WTC11 (cell line): Measurements from ENCODE around the gene PF4V1. TPM values are rescaled to one million over a fixed set of nuclear protein-coding genes. Genes with fewer than 3 reads are reported as not detected.

Experiments
- ATAC-seq: fragments of 200-7000 bp; cut with Tn5 transposase; 2 replicates; pipeline ENCODE4 v1.10.0; 2021; ENCODE audit warnings: mild to moderate bottlenecking, moderate library complexity
- CTCF ChIA-PET: fragments of 300-600 bp; sonication (Branson Sonifier 250); formaldehyde crosslinking; loops from one replicate; lab custom pipeline; 2021; ENCODE audit warnings: antibody characterized with exemption; lab: Charles Lee
- POLR2A ChIA-PET: fragments of 350-600 bp; sonication (Branson Sonifier 250); formaldehyde crosslinking; loops from one replicate; lab custom pipeline; 2021; ENCODE audit warnings: antibody characterized with exemption; lab: Charles Lee
- DNase-seq: peaks from one replicate; pipeline ENCODE4 v3.0.0; 2021; ENCODE audit warnings: low spot score
- H3K27ac Mint-ChIP-seq: 2 replicates; pipeline ENCODE4 v1.8.0; 2021; ENCODE audit warnings: mixed read lengths
- H3K27me3 Mint-ChIP-seq: 2 replicates; pipeline ENCODE4 v1.8.0; 2021; ENCODE audit warnings: low read depth, mild to moderate bottlenecking, moderate library complexity, mixed read lengths
- H3K36me3 Mint-ChIP-seq: 2 replicates; pipeline ENCODE4 v1.8.0; 2021; ENCODE audit warnings: mixed read lengths
- H3K4me1 Mint-ChIP-seq: 2 replicates; pipeline ENCODE4 v1.8.0; 2022; ENCODE audit warnings: mixed read lengths
- H3K4me3 Mint-ChIP-seq: 2 replicates; pipeline ENCODE4 v1.8.0; 2021; ENCODE audit warnings: mild to moderate bottlenecking, moderate library complexity, mixed read lengths
- H3K9me3 Mint-ChIP-seq: 2 replicates; pipeline ENCODE4 v1.8.0; 2021; ENCODE audit warnings: mixed read lengths
- CBFB ChIP-seq: sonication (generic); formaldehyde crosslinking; IDR thresholded peaks from 2 replicates; pipeline ENCODE4 v1.8.1; 2022; ENCODE audit warnings: mild to moderate bottlenecking, low read depth, missing genetic modification reagents
- CREB1 ChIP-seq: sonication (generic); formaldehyde crosslinking; IDR thresholded peaks from 2 replicates; pipeline ENCODE4 v1.8.0; 2023; ENCODE audit warnings: mild to moderate bottlenecking, missing genetic modification reagents
- GTF2I ChIP-seq: fragments of 250-450 bp; sonication (Bioruptor Pico); conservative IDR thresholded peaks from 2 replicates; pipeline ENCODE4 v1.4.0; 2021; ENCODE audit warnings: mild to moderate bottlenecking
- JAZF1 ChIP-seq: fragments of 250-450 bp; sonication (Bioruptor Pico); IDR thresholded peaks from 2 replicates; pipeline ENCODE4 v1.9.0; 2021; ENCODE audit warnings: moderate library complexity, mild to moderate bottlenecking, inconsistent platforms
- KAT7 ChIP-seq: sonication (generic); formaldehyde crosslinking; IDR thresholded peaks from 2 replicates; pipeline ENCODE4 v1.8.1; 2023; ENCODE audit warnings: missing genetic modification reagents, mild to moderate bottlenecking, borderline replicate concordance
- MXD4 ChIP-seq: fragments of 250-450 bp; sonication (Bioruptor Pico); IDR thresholded peaks from 2 replicates; pipeline ENCODE4 v1.8.0; 2021; ENCODE audit warnings: mild to moderate bottlenecking, moderate library complexity, borderline replicate concordance
- MYBL2 ChIP-seq: sonication (generic); formaldehyde crosslinking; IDR thresholded peaks from 2 replicates; pipeline ENCODE4 v1.8.1; 2023; ENCODE audit warnings: mild to moderate bottlenecking, moderate library complexity, missing genetic modification reagents
- NR3C1 ChIP-seq: sonication (generic); formaldehyde crosslinking; conservative IDR thresholded peaks from 2 replicates; pipeline ENCODE4 v1.8.1; 2023; ENCODE audit warnings: low read depth, mild to moderate bottlenecking, missing genetic modification reagents
- OVOL2 ChIP-seq: fragments of 250-450 bp; sonication (Bioruptor Pico); IDR thresholded peaks from 2 replicates; pipeline ENCODE4 v1.9.0; 2021; ENCODE audit warnings: mild to moderate bottlenecking, borderline replicate concordance
- SOX15 ChIP-seq: fragments of 250-450 bp; sonication (Bioruptor Pico); IDR thresholded peaks from 2 replicates; pipeline ENCODE4 v1.9.0; 2021; ENCODE audit warnings: mild to moderate bottlenecking
- SP1 ChIP-seq: sonication (generic); formaldehyde crosslinking; conservative IDR thresholded peaks from 2 replicates; pipeline ENCODE4 v1.8.1; 2022; ENCODE audit warnings: missing genetic modification reagents
- TEAD1 ChIP-seq: sonication (generic); formaldehyde crosslinking; IDR thresholded peaks from 2 replicates; pipeline ENCODE4 v1.8.0; 2022; ENCODE audit warnings: mild to moderate bottlenecking, missing genetic modification reagents
- ZNF281 ChIP-seq: sonication (generic); formaldehyde crosslinking; IDR thresholded peaks from 2 replicates; pipeline ENCODE4 v1.8.0; 2023; ENCODE audit warnings: mild to moderate bottlenecking, missing genetic modification reagents
- ZNF396 ChIP-seq: fragments of 250-450 bp; sonication (Bioruptor Pico); IDR thresholded peaks from 2 replicates; pipeline ENCODE4 v1.8.0; 2021; ENCODE audit warnings: mild to moderate bottlenecking, moderate library complexity, borderline replicate concordance
- ZNF423 ChIP-seq: fragments of 250-450 bp; sonication (Bioruptor Pico); IDR thresholded peaks from 2 replicates; pipeline ENCODE4 v2.1.2; 2022; ENCODE audit warnings: mild to moderate bottlenecking, moderate library complexity
- total RNA-seq: library from RNA; stranded (reverse); gene quantifications from 3 replicates; pipeline ENCODE4 v1.2.3, GENCODE V29; 2021
- TF ChIP-seq, protein P1 (sequence below): sonication (generic); formaldehyde crosslinking; IDR thresholded peaks from 2 replicates; pipeline ENCODE4 v1.8.0; 2022; ENCODE audit warnings: missing genetic modification reagents
- TF ChIP-seq, protein P2 (sequence below): sonication (generic); formaldehyde crosslinking; IDR thresholded peaks from 2 replicates; pipeline ENCODE4 v1.8.1; 2022; ENCODE audit warnings: mild to moderate bottlenecking, moderate library complexity, missing genetic modification reagents
- TF ChIP-seq, protein P3 (sequence below): fragments of 200-600 bp; IDR thresholded peaks from 2 replicates; pipeline ENCODE4 v1.8.0; 2022; ENCODE audit warnings: antibody characterized with exemption

The PF4V1 gene
- total RNA-seq, 1 experiment from 2014 or later: not detected

- Mint-ChIP-seq H3K36me3 (no peaks in the 10 kb centered on the region), H3K27me3 (no peaks in the 10 kb centered on the region), H3K4me1 (peaks cover 14% of the 10 kb centered on the region), H3K9me3 (no peaks in the 10 kb centered on the region; the same call in 1 of the 2 replicates), H3K4me3 (no peak overlapping the region), H3K27ac (no peak overlapping the region)
- ChIA-PET POLR2A (interaction anchor here (0.5 kb wide), 1 partner anchor 46 kb away, joined by 4 read pairs; no protein-coding TSS in a partner anchor), CTCF (interaction anchor here (0.7 kb wide), 1 partner anchor 38 kb away, joined by 4 read pairs; no protein-coding TSS in a partner anchor)
- DNase-seq: no peak
- ATAC-seq: no peak
- TF ChIP-seq TEAD1 (CRISPR knock-in tag): no peak
- TF ChIP-seq KAT7 (CRISPR knock-in tag): no peak
- TF ChIP-seq NR3C1 (CRISPR knock-in tag): no peak
- no peak for TF ChIP-seq MXD4 (CRISPR knock-in tag)
- no peak for TF ChIP-seq JAZF1 (CRISPR knock-in tag)
- no peak for TF ChIP-seq ZNF281
- TF ChIP-seq CREB1 (CRISPR knock-in tag): no peak
- no peak for TF ChIP-seq OVOL2
- TF ChIP-seq, protein P1, sequence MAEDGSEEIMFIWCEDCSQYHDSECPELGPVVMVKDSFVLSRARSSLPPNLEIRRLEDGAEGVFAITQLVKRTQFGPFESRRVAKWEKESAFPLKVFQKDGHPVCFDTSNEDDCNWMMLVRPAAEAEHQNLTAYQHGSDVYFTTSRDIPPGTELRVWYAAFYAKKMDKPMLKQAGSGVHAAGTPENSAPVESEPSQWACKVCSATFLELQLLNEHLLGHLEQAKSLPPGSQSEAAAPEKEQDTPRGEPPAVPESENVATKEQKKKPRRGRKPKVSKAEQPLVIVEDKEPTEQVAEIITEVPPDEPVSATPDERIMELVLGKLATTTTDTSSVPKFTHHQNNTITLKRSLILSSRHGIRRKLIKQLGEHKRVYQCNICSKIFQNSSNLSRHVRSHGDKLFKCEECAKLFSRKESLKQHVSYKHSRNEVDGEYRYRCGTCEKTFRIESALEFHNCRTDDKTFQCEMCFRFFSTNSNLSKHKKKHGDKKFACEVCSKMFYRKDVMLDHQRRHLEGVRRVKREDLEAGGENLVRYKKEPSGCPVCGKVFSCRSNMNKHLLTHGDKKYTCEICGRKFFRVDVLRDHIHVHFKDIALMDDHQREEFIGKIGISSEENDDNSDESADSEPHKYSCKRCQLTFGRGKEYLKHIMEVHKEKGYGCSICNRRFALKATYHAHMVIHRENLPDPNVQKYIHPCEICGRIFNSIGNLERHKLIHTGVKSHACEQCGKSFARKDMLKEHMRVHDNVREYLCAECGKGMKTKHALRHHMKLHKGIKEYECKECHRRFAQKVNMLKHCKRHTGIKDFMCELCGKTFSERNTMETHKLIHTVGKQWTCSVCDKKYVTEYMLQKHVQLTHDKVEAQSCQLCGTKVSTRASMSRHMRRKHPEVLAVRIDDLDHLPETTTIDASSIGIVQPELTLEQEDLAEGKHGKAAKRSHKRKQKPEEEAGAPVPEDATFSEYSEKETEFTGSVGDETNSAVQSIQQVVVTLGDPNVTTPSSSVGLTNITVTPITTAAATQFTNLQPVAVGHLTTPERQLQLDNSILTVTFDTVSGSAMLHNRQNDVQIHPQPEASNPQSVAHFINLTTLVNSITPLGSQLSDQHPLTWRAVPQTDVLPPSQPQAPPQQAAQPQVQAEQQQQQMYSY (CRISPR knock-in tag): no peak
- TF ChIP-seq GTF2I (CRISPR knock-in tag): no peak
- no peak for TF ChIP-seq SP1 (CRISPR knock-in tag)
- no peak for TF ChIP-seq SOX15 (CRISPR knock-in tag)
- TF ChIP-seq, protein P2, sequence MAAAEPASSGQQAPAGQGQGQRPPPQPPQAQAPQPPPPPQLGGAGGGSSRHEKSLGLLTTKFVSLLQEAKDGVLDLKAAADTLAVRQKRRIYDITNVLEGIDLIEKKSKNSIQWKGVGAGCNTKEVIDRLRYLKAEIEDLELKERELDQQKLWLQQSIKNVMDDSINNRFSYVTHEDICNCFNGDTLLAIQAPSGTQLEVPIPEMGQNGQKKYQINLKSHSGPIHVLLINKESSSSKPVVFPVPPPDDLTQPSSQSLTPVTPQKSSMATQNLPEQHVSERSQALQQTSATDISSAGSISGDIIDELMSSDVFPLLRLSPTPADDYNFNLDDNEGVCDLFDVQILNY (CRISPR knock-in tag): no peak
Observed at GRCh38 chr4:73902038-73902637, 49.0 kb downstream of the PF4V1 start.

DNA sequence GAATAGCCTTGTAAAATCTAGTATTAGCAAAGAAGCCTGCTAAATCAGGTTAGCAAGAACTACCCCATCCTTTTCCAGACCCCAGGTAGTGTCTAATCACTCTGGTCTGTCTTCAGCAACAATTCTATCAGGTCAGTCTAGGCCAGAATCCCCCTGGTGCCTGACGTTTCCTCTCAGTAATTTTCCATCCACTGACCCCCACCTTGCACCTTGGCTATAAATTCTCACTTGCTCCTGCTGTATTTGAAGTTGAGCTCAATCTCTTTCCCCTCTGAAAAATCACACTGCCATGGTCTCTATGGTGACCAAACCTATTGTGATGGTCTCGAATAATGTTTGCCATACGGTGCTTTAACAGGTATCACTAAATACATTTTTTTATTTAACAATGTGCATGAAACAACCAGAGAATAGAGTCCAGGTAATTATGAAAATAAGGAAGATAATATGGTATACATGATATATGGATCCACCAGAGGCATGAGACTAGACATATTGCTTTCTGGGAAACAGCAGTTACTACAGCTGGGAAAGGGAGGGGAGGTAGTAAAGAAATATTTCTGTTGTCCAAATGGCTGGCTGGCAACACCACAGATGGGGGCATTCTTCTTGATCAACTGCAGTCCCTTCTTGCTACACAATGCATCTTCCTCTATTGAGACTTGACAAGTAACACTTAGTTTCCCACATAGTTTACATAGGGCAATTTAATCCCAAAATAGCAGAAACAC lies 49.9 kb downstream of the PF4V1 start:
- Mint-ChIP-seq H3K27ac (no peak overlapping the region), H3K4me3 (no peak overlapping the region), H3K9me3 (no peaks in the 10 kb centered on the region; the same call in 1 of the 2 replicates), H3K36me3 (no peaks in the 10 kb centered on the region), H3K27me3 (no peaks in the 10 kb centered on the region), H3K4me1 (peaks cover 14% of the 10 kb centered on the region)
- DNase-seq (no peak), ATAC-seq (no peak; the same call in 1 of the 2 replicates)
- CTCF ChIA-PET: no interaction called here
- TF ChIP-seq ZNF423 (CRISPR knock-in tag) (no peak), JAZF1 (CRISPR knock-in tag) (no peak), MYBL2 (no peak), CBFB (CRISPR knock-in tag) (no peak), CREB1 (CRISPR knock-in tag) (no peak), ZNF396 (CRISPR knock-in tag) (no peak)
- TF ChIP-seq, protein P3, sequence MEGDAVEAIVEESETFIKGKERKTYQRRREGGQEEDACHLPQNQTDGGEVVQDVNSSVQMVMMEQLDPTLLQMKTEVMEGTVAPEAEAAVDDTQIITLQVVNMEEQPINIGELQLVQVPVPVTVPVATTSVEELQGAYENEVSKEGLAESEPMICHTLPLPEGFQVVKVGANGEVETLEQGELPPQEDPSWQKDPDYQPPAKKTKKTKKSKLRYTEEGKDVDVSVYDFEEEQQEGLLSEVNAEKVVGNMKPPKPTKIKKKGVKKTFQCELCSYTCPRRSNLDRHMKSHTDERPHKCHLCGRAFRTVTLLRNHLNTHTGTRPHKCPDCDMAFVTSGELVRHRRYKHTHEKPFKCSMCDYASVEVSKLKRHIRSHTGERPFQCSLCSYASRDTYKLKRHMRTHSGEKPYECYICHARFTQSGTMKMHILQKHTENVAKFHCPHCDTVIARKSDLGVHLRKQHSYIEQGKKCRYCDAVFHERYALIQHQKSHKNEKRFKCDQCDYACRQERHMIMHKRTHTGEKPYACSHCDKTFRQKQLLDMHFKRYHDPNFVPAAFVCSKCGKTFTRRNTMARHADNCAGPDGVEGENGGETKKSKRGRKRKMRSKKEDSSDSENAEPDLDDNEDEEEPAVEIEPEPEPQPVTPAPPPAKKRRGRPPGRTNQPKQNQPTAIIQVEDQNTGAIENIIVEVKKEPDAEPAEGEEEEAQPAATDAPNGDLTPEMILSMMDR: no peak
- POLR2A ChIA-PET: interaction anchor here (0.5 kb wide), 1 partner anchor 46 kb away, joined by 4 read pairs; no protein-coding TSS in a partner anchor
